Lower lobe of right lung (tissue), 2 donors: ENCODE measurements around the gene STK32C. TPM values are rescaled to one million over a fixed set of nuclear protein-coding genes. Genes with fewer than 3 reads are reported as not detected.
"Not testable (repeated sequence)": the region's sequence is repeated elsewhere in the genome, so short reads cannot be mapped to it uniquely, and the experiment has no call there.

ENCODE experiments used
- ATAC-seq, 2 donors: fragments of 200-7000 bp; cut with Tn5 transposase; one replicate each; pipeline ENCODE4 v1.9.1; 2020 to 2022; ENCODE audit warnings: mild to moderate bottlenecking in 2 of 2, moderate library complexity in 2 of 2
- DNase-seq: peaks from one replicate; pipeline ENCODE4 v3.0.0-alpha.2; 2020
- H3K27ac ChIP-seq: fragments of 200-600 bp; one replicate; pipeline ENCODE4 v1.8.0; 2022
- H3K27me3 ChIP-seq: fragments of 200-600 bp; one replicate; pipeline ENCODE4 v1.8.0; 2022; ENCODE audit warnings: low read depth
- H3K36me3 ChIP-seq: fragments of 200-600 bp; one replicate; pipeline ENCODE4 v1.8.0; 2022; ENCODE audit warnings: mild to moderate bottlenecking
- H3K4me1 ChIP-seq: fragments of 200-600 bp; one replicate; pipeline ENCODE4 v1.8.0; 2022
- H3K4me3 ChIP-seq: fragments of 200-600 bp; one replicate; pipeline ENCODE4 v1.8.0; 2022; ENCODE audit warnings: mild to moderate bottlenecking
- H3K9me3 ChIP-seq: fragments of 200-600 bp; one replicate; pipeline ENCODE4 v1.8.0; 2022
- intact Hi-C: fragments of 100-400 bp; cut with DNase I; formaldehyde crosslinking; loops from one replicate; pipeline ENCODE4 v1.11.0; 2022
- total RNA-seq: library from RNA; stranded (reverse); fragmentation: NEBNext Ultra II Directional; extraction: Animal tissue kit (Norgen Biotek cat#: 25700); gene quantifications from one replicate; pipeline ENCODE4 v1.2.1, GENCODE V29; 2021
- TF ChIP-seq, protein P1 (sequence below): fragments of 200-600 bp; IDR thresholded peaks from one replicate; pipeline ENCODE4 v1.8.0; 2022; ENCODE audit warnings: antibody characterized with exemption, mild to moderate bottlenecking
- donor health status: DM: no; HTN: yes; CAD: no; lungs with severe emphysema.

STK32C gene
- total RNA-seq, 1 donor from 2014 or later: 14.1 TPM

DNA sequence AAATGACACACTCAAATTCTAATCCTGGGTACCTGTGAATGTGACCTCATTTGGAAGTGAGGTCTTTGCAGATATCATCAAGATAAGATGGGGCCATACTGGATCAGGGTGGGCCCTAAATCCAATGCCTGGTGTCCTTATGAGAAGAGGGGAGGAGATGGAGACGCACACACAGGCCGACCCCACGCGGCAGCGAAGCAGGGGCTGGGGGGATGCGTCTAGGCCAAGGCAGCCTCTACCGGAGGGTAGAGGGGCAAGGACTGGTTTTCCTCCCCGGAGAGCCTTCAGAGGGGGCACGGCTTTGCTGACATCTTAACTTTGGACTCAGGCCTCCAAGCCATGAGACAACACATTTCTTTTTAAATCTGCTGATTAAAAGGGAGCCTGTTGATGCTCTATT, 87.7 kb downstream of the STK32C start:
- H3K4me3 ChIP-seq: no peak overlapping the region
- no peak overlapping the region for H3K27ac ChIP-seq
- intact Hi-C loops: loop anchor here (10.0 kb wide), 1 partner anchor 125 kb away; no protein-coding TSS in a partner anchor
- H3K4me1 ChIP-seq: peaks cover 7% of the 10 kb centered on the region
- TF ChIP-seq, protein P1, sequence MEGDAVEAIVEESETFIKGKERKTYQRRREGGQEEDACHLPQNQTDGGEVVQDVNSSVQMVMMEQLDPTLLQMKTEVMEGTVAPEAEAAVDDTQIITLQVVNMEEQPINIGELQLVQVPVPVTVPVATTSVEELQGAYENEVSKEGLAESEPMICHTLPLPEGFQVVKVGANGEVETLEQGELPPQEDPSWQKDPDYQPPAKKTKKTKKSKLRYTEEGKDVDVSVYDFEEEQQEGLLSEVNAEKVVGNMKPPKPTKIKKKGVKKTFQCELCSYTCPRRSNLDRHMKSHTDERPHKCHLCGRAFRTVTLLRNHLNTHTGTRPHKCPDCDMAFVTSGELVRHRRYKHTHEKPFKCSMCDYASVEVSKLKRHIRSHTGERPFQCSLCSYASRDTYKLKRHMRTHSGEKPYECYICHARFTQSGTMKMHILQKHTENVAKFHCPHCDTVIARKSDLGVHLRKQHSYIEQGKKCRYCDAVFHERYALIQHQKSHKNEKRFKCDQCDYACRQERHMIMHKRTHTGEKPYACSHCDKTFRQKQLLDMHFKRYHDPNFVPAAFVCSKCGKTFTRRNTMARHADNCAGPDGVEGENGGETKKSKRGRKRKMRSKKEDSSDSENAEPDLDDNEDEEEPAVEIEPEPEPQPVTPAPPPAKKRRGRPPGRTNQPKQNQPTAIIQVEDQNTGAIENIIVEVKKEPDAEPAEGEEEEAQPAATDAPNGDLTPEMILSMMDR: no peak
- ATAC-seq (no peak), DNase-seq (no peak)
- H3K27me3 ChIP-seq: no peaks in the 10 kb centered on the region
- H3K9me3 ChIP-seq: peaks cover 3% of the 10 kb centered on the region
- H3K36me3 ChIP-seq: no peaks in the 10 kb centered on the region

DNA sequence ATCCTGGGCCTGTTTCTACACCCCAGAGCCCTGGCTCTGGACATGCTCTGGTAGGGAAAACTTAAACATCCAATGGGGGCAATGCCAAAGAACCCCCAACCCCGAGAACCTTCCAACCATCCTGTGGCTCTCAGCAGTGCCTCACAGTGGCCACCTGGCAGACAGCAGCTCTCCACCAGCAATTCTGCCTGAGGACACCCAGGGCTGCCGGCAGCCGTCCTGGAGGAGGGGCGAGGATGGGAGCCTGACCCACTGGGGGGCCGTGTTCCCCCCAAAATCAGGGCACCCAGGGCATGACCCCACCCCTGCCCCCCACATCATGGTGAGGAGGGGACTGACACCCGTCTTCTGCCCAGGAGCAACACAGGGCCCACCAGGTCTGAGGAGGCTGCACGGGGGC, 88.3 kb downstream of the STK32C start:
- peaks cover 7% of the 10 kb centered on the region for H3K4me1 ChIP-seq
- DNase-seq: no peak
- no peaks in the 10 kb centered on the region for H3K27me3 ChIP-seq
- no peaks in the 10 kb centered on the region for H3K36me3 ChIP-seq
- ATAC-seq: no peak
- TF ChIP-seq, protein P1: no peak
- peaks cover 4% of the 10 kb centered on the region for H3K9me3 ChIP-seq
- H3K4me3 ChIP-seq: no peak overlapping the region
- intact Hi-C loops: no loop called here
- H3K27ac ChIP-seq: no peak overlapping the region

DNA sequence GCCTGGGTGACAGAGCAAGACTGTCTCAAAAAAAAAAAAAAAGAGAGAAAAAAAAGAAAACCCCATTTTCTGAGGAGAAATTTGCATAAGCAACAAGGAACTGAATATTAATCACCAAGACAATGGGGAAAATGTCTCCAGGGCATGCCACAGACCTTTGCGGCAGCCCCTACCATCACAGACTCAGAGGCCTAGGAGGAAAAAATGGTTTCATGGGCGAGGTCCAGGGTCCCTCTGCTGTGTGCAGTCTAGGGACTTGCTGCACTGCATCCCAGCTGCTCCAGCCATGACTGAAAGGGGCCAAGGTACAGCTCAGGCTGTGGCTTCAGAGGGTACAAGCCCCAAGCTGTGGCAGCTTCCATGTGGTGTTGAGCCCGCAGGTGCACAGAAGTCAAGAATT, 91.3 kb downstream of the STK32C start:
- H3K27ac ChIP-seq, H3K27me3 ChIP-seq, DNase-seq, ATAC-seq, H3K4me1 ChIP-seq, H3K4me3 ChIP-seq, intact Hi-C loops, H3K36me3 ChIP-seq: not testable (repeated sequence)
- H3K9me3 ChIP-seq: peaks cover 10% of the 10 kb centered on the region

DNA sequence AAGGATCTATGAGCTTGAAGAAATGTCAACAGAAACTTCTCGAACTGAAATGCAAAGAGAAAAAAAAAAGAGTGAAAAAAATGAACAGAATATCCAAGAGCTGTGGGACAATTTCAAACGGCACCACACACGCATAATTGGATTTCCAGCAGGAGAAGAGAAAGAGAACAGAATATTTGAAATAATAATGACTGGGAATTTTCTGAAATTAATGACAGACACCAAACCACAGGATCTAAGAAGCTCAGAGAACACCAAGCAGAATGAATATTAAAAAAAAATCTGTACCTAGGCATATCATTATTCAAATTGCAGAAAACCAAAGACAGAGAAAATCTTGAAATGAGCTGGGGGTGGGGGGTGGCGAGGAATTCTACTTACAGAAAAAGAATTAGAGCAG, 93.8 kb downstream of the STK32C start:
- no peak overlapping the region for H3K27ac ChIP-seq
- intact Hi-C loops: no loop called here
- DNase-seq: no peak
- no peaks in the 10 kb centered on the region for H3K27me3 ChIP-seq
- TF ChIP-seq, protein P1: no peak
- H3K4me1 ChIP-seq: no peaks in the 10 kb centered on the region
- H3K4me3 ChIP-seq: no peak overlapping the region
- ATAC-seq: no peak
- H3K9me3 ChIP-seq: peaks cover 10% of the 10 kb centered on the region
- H3K36me3 ChIP-seq: no peaks in the 10 kb centered on the region

DNA sequence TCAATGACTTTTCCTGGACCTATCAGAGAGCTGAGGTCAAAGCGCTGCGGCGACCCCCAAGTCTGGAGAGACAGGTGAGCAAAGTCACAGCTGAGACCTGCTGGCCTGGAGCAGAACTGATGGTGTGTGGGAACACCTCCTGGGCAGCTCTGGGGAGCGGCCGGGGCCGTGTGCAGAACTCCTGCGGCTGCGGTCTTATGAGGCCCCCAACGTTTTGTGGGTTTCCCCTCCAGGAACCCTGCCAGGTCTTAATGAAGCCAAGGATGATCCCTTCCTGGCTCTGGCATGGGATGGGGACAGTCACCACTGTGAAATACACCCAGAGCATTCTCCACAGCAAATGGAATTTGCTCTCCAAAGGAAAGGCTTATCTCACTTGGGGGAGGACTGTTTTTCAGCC, 94.9 kb downstream of the STK32C start:
- no peaks in the 10 kb centered on the region for H3K36me3 ChIP-seq
- ATAC-seq: no peak
- no peak for DNase-seq
- H3K27ac ChIP-seq: no peak overlapping the region
- H3K4me3 ChIP-seq: no peak overlapping the region
- H3K27me3 ChIP-seq: no peaks in the 10 kb centered on the region
- intact Hi-C loops: no loop called here
- TF ChIP-seq, protein P1: no peak
- peaks cover 10% of the 10 kb centered on the region for H3K9me3 ChIP-seq
- H3K4me1 ChIP-seq: no peaks in the 10 kb centered on the region

DNA sequence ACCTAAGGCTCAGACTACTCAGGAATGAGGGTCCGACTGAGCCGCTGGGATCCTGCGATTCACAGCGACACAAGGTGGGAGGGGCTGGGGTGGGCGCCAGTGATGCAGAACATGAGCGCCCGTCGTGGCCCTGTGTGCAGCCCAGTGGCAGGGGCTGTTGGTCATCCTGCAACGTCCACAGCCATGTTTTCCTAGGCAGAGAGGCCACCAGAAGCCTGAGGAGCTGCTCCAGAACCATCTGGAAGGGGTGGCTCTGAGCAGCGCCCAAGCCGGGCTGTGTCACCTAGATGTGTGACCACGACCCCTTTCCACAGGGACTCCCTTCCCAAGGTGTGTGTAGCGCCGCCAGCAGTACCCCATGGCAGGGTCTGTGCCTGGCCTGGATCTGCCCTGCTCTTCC, 96.5 kb downstream of the STK32C start:
- TF ChIP-seq, protein P1: no peak
- H3K4me1 ChIP-seq: no peaks in the 10 kb centered on the region
- no peak overlapping the region for H3K4me3 ChIP-seq
- H3K9me3 ChIP-seq: peaks cover 10% of the 10 kb centered on the region
- H3K36me3 ChIP-seq: no peaks in the 10 kb centered on the region
- intact Hi-C loops: no loop called here
- H3K27me3 ChIP-seq: no peaks in the 10 kb centered on the region
- no peak overlapping the region for H3K27ac ChIP-seq
- DNase-seq (no peak), ATAC-seq (no peak)
